GM21825 (cell line): ENCODE results near the gene PCDHGA6.
A peak's percentile ranks its signal among the peaks of the same experiment; 100 is the strongest.
"Not testable (repeated sequence)": the region's sequence is repeated elsewhere in the genome, so short reads cannot be mapped to it uniquely, and the experiment has no call there.

Experiments
- ATAC-seq: cut with Tn5 transposase; IDR thresholded peaks from one replicate; pipeline ENCODE4 v1.9.1; 2021; ENCODE audit warnings: mild to moderate bottlenecking, moderate library complexity; ENCODE audit not compliant: unreplicated experiment

Gene PCDHGA6

GRCh38 chr5:141392429-141393198 is 18.9 kb downstream of the PCDHGA6 start, which contains the start of gene PCDHGA8:
Gene PCDHGA8 (plus strand): TSS chr5:141392633. CDS start chr5:141392814, 181 bp downstream.
- no peak for ATAC-seq

GRCh38 chr5:141393267-141393666 is 19.6 kb downstream of the PCDHGA6 start:
- ATAC-seq, result no peak

GRCh38 chr5:141394401-141395187 is 20.9 kb downstream of the PCDHGA6 start:
- ATAC-seq, result not testable (repeated sequence)

- ATAC-seq, result peak; percentile 74
These were observed 24.3 kb downstream of the PCDHGA6 start, which contains the start of gene PCDHGB5 for GRCh38 chr5:141397756-141398551. Gene PCDHGB5 (plus strand): TSS chr5:141397947. CDS start chr5:141398128, 181 bp downstream.

- ATAC-seq, result no peak
These were observed 24.9 kb downstream of the PCDHGA6 start for GRCh38 chr5:141398608-141399007.

DNA sequence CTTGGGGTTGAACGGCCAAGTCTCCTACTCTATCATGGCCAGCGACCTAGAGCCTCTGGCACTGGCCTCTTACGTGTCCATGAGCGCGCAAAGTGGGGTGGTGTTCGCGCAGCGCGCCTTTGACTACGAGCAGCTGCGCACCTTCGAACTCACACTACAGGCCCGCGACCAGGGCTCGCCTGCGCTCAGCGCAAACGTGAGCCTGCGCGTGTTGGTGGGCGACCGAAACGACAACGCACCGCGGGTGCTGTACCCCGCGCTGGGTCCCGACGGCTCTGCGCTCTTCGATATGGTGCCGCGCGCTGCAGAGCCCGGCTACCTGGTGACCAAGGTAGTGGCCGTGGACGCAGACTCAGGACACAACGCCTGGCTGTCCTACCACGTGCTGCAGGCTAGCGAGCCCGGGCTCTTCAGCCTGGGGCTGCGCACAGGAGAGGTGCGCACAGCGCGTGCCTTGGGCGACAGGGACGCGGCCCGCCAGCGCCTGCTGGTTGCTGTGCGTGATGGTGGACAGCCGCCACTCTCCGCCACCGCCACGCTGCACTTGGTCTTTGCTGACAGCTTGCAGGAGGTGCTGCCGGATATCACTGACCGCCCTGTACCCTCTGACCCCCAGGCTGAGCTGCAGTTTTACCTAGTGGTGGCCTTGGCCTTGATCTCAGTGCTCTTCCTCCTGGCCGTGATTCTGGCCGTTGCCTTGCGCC is 26.0 kb downstream of the PCDHGA6 start:
- no peak for ATAC-seq

- ATAC-seq, result no peak
These were observed 29.0 kb downstream of the PCDHGA6 start, which contains the start of gene PCDHGA9 for GRCh38 chr5:141402553-141403243. Gene PCDHGA9 (plus strand): TSS chr5:141402778. CDS start chr5:141402953, 175 bp downstream.

DNA sequence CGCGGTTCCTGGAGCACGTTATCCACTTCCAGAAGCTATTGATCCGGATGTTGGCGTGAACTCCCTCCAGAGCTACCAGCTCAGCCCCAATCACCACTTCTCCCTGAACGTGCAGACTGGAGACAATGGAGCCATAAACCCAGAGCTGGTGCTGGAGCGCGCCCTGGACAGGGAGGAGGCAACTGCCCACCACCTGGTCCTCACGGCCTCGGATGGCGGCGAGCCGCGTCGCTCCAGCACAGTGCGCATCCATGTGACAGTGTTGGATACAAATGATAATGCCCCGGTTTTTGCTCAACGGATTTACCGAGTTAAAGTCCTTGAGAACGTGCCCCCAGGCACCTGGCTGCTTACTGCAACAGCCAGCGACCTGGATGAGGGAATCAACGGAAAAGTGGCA is 29.7 kb downstream of the PCDHGA6 start:
- no peak for ATAC-seq

DNA sequence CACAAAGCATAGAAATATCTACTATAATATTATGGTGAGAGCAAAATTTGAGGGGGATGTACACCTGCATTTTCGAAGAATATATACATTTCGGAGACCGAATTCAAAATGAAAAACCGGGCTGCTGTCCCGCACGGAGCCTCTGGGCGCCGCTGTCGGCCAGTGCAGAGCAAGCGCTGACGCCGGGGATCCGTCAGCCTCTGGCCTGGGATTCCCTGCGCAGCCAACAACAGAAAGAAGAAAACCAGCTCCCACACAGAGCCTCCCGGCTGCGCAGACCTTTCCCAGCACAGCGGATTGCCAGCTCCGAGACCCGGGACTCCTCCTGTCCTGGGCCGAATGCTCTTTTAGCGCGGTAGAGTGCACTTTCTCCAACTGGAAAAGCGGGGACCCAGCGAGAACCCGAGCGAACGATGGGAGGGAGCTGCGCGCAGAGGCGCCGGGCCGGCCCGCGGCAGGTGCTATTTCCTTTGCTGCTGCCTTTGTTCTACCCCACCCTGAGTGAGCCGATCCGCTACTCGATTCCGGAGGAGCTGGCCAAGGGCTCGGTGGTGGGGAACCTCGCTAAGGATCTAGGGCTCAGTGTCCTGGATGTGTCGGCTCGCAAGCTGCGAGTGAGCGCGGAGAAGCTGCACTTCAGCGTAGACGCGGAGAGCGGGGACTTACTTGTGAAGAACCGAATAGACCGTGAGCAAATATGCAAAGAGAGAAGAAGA is 34.3 kb downstream of the PCDHGA6 start, which contains the start of gene PCDHGB6:
PCDHGB6 (plus strand) TSS at position 232 of the 716 bp plus-strand sequence; CDS start at position 414, 182 bp downstream.
- peak; percentile 63 for ATAC-seq

- no peak for ATAC-seq
These were observed 36.1 kb downstream of the PCDHGA6 start for GRCh38 chr5:141409598-141410306.

GRCh38 chr5:141411575-141411974 is 37.9 kb downstream of the PCDHGA6 start:
- ATAC-seq, result no peak

- ATAC-seq, result peak; percentile 66
These were observed 39.3 kb downstream of the PCDHGA6 start, which contains the start of gene PCDHGA10 for GRCh38 chr5:141412854-141413539. Gene PCDHGA10 (plus strand): TSS chr5:141412987. CDS start chr5:141413176, 189 bp downstream.

DNA sequence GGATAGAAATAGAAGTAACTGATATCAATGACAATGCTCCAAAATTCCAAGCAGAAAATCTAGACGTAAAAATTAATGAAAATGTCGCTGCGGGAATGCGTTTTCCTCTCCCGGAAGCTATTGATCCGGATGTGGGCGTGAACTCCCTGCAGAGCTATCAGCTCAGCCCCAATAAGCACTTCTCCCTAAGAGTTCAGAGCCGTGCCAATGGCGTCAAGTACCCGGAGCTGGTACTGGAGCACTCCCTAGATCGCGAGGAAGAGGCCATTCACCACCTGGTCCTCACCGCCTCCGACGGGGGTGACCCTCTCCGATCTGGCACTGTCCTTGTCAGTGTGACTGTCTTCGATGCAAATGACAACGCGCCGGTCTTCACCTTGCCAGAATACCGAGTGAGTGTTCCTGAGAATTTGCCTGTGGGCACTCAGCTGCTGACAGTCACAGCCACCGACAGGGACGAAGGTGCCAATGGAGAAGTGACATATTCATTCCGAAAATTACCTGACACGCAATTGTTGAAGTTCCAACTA is 39.9 kb downstream of the PCDHGA6 start:
- ATAC-seq, result no peak

DNA sequence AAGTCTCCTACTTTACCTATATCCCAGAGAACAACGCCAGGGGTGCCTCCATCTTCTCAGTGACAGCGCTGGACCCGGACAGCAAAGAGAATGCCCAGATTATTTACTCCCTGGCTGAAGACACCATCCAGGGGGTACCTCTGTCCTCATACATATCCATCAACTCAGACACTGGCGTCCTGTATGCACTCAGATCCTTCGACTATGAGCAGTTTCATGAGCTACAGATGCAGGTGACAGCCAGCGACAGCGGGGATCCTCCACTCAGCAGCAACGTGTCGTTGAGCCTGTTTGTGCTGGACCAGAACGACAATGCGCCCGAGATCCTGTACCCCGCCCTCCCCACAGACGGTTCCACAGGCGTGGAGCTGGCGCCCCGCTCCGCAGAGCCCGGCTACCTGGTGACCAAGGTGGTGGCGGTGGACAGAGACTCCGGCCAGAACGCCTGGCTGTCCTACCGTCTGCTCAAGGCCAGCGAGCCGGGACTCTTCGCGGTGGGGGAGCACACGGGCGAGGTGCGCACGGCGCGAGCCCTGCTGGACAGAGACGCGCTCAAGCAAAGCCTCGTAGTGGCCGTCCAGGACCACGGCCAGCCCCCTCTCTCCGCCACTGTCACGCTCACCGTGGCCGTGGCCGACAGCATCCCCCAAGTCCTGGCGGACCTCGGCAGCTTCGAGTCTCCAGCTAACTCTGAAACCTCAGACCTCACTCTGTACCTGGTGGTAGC is 41.0 kb downstream of the PCDHGA6 start:
- ATAC-seq, result not testable (repeated sequence)

GRCh38 chr5:141415275-141415618 is 41.6 kb downstream of the PCDHGA6 start:
- not testable (repeated sequence) for ATAC-seq

GRCh38 chr5:141417494-141418172 is 43.9 kb downstream of the PCDHGA6 start, which contains the start of gene PCDHGB7:
Gene PCDHGB7 (plus strand): TSS chr5:141417677. CDS start chr5:141417860, 183 bp downstream.
- ATAC-seq, result peak; percentile 79
